Left renal cortex interstitium (tissue), 4 donors: ENCODE data around the gene STAT1. TPM values are rescaled to one million over a fixed set of nuclear protein-coding genes. Genes with fewer than 3 reads are reported as not detected.

Source experiments
- DNase-seq, 4 donors: peaks; one replicate each; pipeline ENCODE4 v3.0.0-alpha.2; 2013; ENCODE audit warnings: low read depth in 4 of 4, low spot score in 2 of 4, missing footprints in 1 of 4
- polyA plus RNA-seq, 4 donors: library from polyadenylated mRNA; unstranded; fragments of 120-200 nt; gene quantifications; one replicate each; pipeline ENCODE4 v1.2.1, GENCODE V29; 2013; ENCODE audit not compliant: insufficient read length in 4 of 4

Gene STAT1
- 100 to 1,000 TPM; 129 to 141 (median 138) TPM for polyA plus RNA-seq

- DNase-seq = peak; percentile 78 to 88 (median 86)
These were observed at the start of gene STAT1 for GRCh38 chr2:191013932-191014652. TSS of gene STAT1 (minus strand) at chr2:191014171. CDS start at chr2:191010003, 4,168 bp downstream.

GRCh38 chr2:191063584-191063983 is 49.6 kb upstream of the STAT1 start:
- no peak for DNase-seq

GRCh38 chr2:191061381-191061980 is 47.5 kb upstream of the STAT1 start:
- DNase-seq = no peak

- no peak for DNase-seq
These were observed 45.3 kb upstream of the STAT1 start for GRCh38 chr2:191059308-191059707.

GRCh38 chr2:191056228-191056627 is 42.3 kb upstream of the STAT1 start:
- DNase-seq = no peak

- no peak for DNase-seq
These were observed 39.3 kb upstream of the STAT1 start for GRCh38 chr2:191053256-191053655.

- DNase-seq = peak in 3 of 4 donors; percentile 15 to 57 (median 41)
These were observed 38.1 kb upstream of the STAT1 start for GRCh38 chr2:191051825-191052778.

- DNase-seq = no peak
These were observed 37.2 kb upstream of the STAT1 start for GRCh38 chr2:191051177-191051576.

- DNase-seq = no peak
These were observed 36.6 kb upstream of the STAT1 start for GRCh38 chr2:191050640-191050987.

- peak in 1 of 4 donors; percentile 18 for DNase-seq
These were observed 36.0 kb upstream of the STAT1 start for GRCh38 chr2:191049728-191050639.

GRCh38 chr2:191048073-191048472 is 34.1 kb upstream of the STAT1 start:
- DNase-seq = no peak

GRCh38 chr2:191045141-191045540 is 31.2 kb upstream of the STAT1 start:
- DNase-seq = no peak

- DNase-seq = no peak
These were observed 29.5 kb upstream of the STAT1 start for GRCh38 chr2:191043438-191043837.

GRCh38 chr2:191041418-191042161 is 27.6 kb upstream of the STAT1 start:
- DNase-seq = no peak

GRCh38 chr2:191039616-191040015 is 25.6 kb upstream of the STAT1 start:
- no peak for DNase-seq

- DNase-seq = no peak
These were observed 24.8 kb upstream of the STAT1 start for GRCh38 chr2:191038741-191039140.

- DNase-seq = no peak
These were observed 24.3 kb upstream of the STAT1 start for GRCh38 chr2:191038241-191038725.

GRCh38 chr2:191037351-191037750 is 23.4 kb upstream of the STAT1 start:
- DNase-seq = no peak

- DNase-seq = no peak
These were observed 22.4 kb upstream of the STAT1 start for GRCh38 chr2:191036363-191036762.
